Neural progenitor cell (in vitro differentiated cells): ENCODE results near the gene ISLR.

ENCODE experiments used
- CTCF ChIP-seq: fragments of 200-600 bp; sonication (generic); IDR thresholded peaks from 2 replicates; pipeline ENCODE4 v1.5.1; 2017; ENCODE audit warnings: antibody characterized with exemption, mild to moderate bottlenecking
- EZH2 ChIP-seq: fragments of 200-600 bp; sonication (generic); IDR thresholded peaks from 2 replicates; pipeline ENCODE4 v1.6.1; 2017; ENCODE audit warnings: antibody characterized with exemption, mild to moderate bottlenecking, moderate library complexity
- EZH2phosphoT487 ChIP-seq: fragments of 200-600 bp; sonication (generic); IDR thresholded peaks from 2 replicates; pipeline ENCODE4 v1.6.1; 2017; ENCODE audit warnings: antibody characterized with exemption

GRCh38 chr15:74174958-74175253 lies 1.4 kb downstream of the ISLR start:
- no peak for TF ChIP-seq CTCF
- no peak for TF ChIP-seq EZH2
- TF ChIP-seq EZH2phosphoT487, result no peak
